ENCODE measurements around the gene CT45A7. TPM values are rescaled to one million over a fixed set of nuclear protein-coding genes. Genes with fewer than 3 reads are reported as not detected.
"Not testable (repeated sequence)": the region's sequence is repeated elsewhere in the genome, so short reads cannot be mapped to it uniquely, and the experiment has no call there.

CT45A7 gene
- not detected for polyA plus RNA-seq (ENCODE audit: insufficient read length)
- long read RNA-seq, donor 1 = 0 reads
- long read RNA-seq, donor 2 = 0 reads
- long read RNA-seq, donor 3 = 0 reads
- long read RNA-seq, donor 4 = 0 reads
- long read RNA-seq, donor 5 = 0 reads
- long read RNA-seq, donor 6 = 0 reads
- long read RNA-seq, donor 7 = 0 reads
- long read RNA-seq, donor 8 = 0 reads

GRCh38 chrX:135837180-135837579, at the start of gene CT45A7:
Gene CT45A7, minus strand, starts transcription at chrX:135837280. Its CDS starts 3,747 bp downstream, at chrX:135833533.
- not testable (repeated sequence) for DNase-seq

GRCh38 chrX:135882741-135883140, 45.7 kb upstream of the CT45A7 start:
- DNase-seq = not testable (repeated sequence)

GRCh38 chrX:135871712-135872111, 34.6 kb upstream of the CT45A7 start, which contains the start of gene CT45A9:
Gene CT45A9, minus strand, starts transcription at chrX:135871812. Its CDS starts 3,751 bp downstream, at chrX:135868061.
- not testable (repeated sequence) for DNase-seq

- not testable (repeated sequence) for DNase-seq
Measured at GRCh38 chrX:135854438-135854837, 17.4 kb upstream of the CT45A7 start, which contains the start of gene CT45A8. Gene CT45A8, minus strand, starts transcription at chrX:135854538. Its CDS starts 3,755 bp downstream, at chrX:135850783.

GRCh38 chrX:135819912-135820311, 17.2 kb downstream of the CT45A7 start, which contains the start of gene CT45A2:
Gene CT45A2, minus strand, starts transcription at chrX:135820012. Its CDS starts 3,747 bp downstream, at chrX:135816265.
- DNase-seq = not testable (repeated sequence)

- not testable (repeated sequence) for DNase-seq
Measured at GRCh38 chrX:135802687-135803086, 34.4 kb downstream of the CT45A7 start, which contains the start of gene CT45A6. Gene CT45A6, minus strand, starts transcription at chrX:135802787. Its CDS starts 3,794 bp downstream, at chrX:135798993.

GRCh38 chrX:135785403-135785802, 51.7 kb downstream of the CT45A7 start, which contains the start of gene CT45A5:
Gene CT45A5, minus strand, starts transcription at chrX:135785503. Its CDS starts 3,774 bp downstream, at chrX:135781729.
- DNase-seq = not testable (repeated sequence)

Other genes starting within 250 kb of the CT45A7 start
- not detected for gene CT45A1, start 123.6 kb downstream of the CT45A7 start, polyA plus RNA-seq (ENCODE audit: insufficient read length)
- not detected for gene CT45A3, start 69.1 kb downstream of the CT45A7 start, polyA plus RNA-seq (ENCODE audit: insufficient read length)
- gene CT45A5, start 51.8 kb downstream of the CT45A7 start, polyA plus RNA-seq (ENCODE audit: insufficient read length) = not detected
- gene CT45A6, start 34.5 kb downstream of the CT45A7 start, polyA plus RNA-seq (ENCODE audit: insufficient read length) = not detected
- not detected for gene CT45A2, start 17.3 kb downstream of the CT45A7 start, polyA plus RNA-seq (ENCODE audit: insufficient read length)
- gene CT45A8, start 17.3 kb upstream of the CT45A7 start, polyA plus RNA-seq (ENCODE audit: insufficient read length) = not detected
- gene CT45A9, start 34.5 kb upstream of the CT45A7 start, polyA plus RNA-seq (ENCODE audit: insufficient read length) = not detected
- not detected for gene CT45A10, start 56.2 kb upstream of the CT45A7 start, polyA plus RNA-seq (ENCODE audit: insufficient read length)
- gene SAGE1, start 56.4 kb upstream of the CT45A7 start, polyA plus RNA-seq (ENCODE audit: insufficient read length) = not detected
- 30.7 TPM for gene MMGT1, start 136.7 kb upstream of the CT45A7 start, polyA plus RNA-seq (ENCODE audit: insufficient read length)
- 17.7 TPM for gene SLC9A6, start 148.2 kb upstream of the CT45A7 start, polyA plus RNA-seq (ENCODE audit: insufficient read length)

Measured in left kidney (tissue), 8 donors.